HEK293T (cell line): ENCODE measurements around the gene PHF1.

Experiments used
- ARNT ChIP-seq: fragments of 450-650 bp; IDR thresholded peaks from 2 replicates; pipeline ENCODE4 v1.6.1; 2017; ENCODE audit warnings: mild to moderate bottlenecking
- BHLHE40 ChIP-seq: fragments of 450-650 bp; IDR thresholded peaks from 2 replicates; pipeline ENCODE4 v1.6.1; 2016; ENCODE audit warnings: mild to moderate bottlenecking, moderate library complexity, borderline replicate concordance
- CTBP1 ChIP-seq: fragments of 450-650 bp; IDR thresholded peaks from 2 replicates; pipeline ENCODE4 v1.6.1; 2016; ENCODE audit warnings: borderline replicate concordance
- ELF4 ChIP-seq: fragments of 450-650 bp; IDR thresholded peaks from 2 replicates; pipeline ENCODE4 v1.6.1; 2017; ENCODE audit warnings: antibody characterized with exemption
- FOXA1 ChIP-seq: fragments of 450-650 bp; IDR thresholded peaks from 2 replicates; pipeline ENCODE4 v1.6.1; 2016; ENCODE audit warnings: mild to moderate bottlenecking
- NFRKB ChIP-seq: fragments of 450-650 bp; IDR thresholded peaks from 2 replicates; pipeline ENCODE4 v1.6.1; 2016; ENCODE audit warnings: mild to moderate bottlenecking, moderate library complexity
- PKNOX1 ChIP-seq: fragments of 450-650 bp; IDR thresholded peaks from 2 replicates; pipeline ENCODE4 v1.6.1; 2016
- SP1 ChIP-seq: fragments of 450-650 bp; IDR thresholded peaks from 2 replicates; pipeline ENCODE4 v1.6.1; 2017
- SUZ12 ChIP-seq: fragments of 450-650 bp; IDR thresholded peaks from 2 replicates; pipeline ENCODE4 v1.6.1; 2016; ENCODE audit warnings: mild to moderate bottlenecking
- TARDBP ChIP-seq: fragments of 450-650 bp; IDR thresholded peaks from 2 replicates; pipeline ENCODE4 v1.6.1; 2016
- ZNF384 ChIP-seq: fragments of 450-650 bp; IDR thresholded peaks from 2 replicates; pipeline ENCODE4 v1.6.1; 2016

- TF ChIP-seq NFRKB, result no peak
- TF ChIP-seq SUZ12, result no peak
- no peak for TF ChIP-seq PKNOX1
- TF ChIP-seq BHLHE40, result no peak
- no peak for TF ChIP-seq ZNF384
- TF ChIP-seq ARNT, result no peak
- TF ChIP-seq CTBP1, result no peak
- no peak for TF ChIP-seq TARDBP
- TF ChIP-seq SP1, result no peak
- no peak for TF ChIP-seq ELF4
- no peak for TF ChIP-seq FOXA1
These were observed 30.4 kb upstream of the PHF1 start for GRCh38 chr6:33380272-33380981.
